Globus pallidus (tissue), 1 donor: ENCODE measurements around the gene CCDC71.

Experiments
- DNase-seq: peaks from one replicate; pipeline ENCODE4 v3.0.0-alpha.2; 2015; ENCODE audit warnings: low spot score

CCDC71 gene

DNA sequence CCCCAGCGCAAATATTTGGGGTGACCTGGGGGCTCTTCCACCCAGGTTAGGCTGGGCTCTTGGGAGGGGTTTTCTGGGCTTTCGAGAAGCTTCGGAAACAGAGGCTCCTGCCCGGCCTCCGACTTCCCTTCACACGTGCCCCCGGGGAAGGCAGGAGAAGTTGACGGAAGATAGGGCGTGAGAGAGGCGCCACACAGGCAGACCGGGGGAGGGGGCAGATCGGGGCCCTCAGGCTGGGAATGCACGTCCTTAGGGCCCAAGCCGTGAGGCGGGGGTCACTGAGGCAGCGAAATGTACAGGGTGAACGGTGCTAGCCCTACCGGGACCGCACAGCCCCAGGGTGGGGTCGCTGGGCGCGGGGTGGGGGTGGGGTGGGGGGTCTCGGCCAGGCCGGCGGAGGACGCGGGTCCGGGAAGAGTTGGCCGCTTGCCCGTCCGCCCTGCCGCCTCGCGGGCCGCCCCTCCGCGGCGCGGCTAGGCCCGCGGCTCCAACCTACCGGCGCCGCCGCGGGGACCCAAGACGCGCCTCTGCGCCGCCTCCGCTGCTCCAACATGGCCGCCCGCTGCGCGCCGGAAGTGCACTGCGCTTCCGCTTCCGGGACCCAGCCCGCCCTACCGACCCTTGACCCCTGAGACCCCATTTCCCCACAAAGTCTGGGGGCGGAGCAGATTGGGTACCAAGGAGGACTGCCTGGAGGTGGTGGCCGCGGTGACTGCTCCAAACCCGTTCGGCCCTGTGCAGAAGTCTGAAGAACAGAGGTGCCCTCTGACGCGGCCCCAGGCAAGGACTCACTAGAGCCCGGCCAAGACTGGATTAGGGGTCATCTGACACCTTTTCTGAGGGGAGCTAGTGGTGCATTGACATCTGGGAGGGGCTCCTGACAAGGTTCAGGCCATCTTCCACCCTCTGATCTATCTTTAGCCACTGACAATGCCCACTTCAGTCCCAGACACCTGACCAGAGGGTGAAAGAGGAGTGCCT, at the start of gene CCDC71:
Gene CCDC71, minus strand, starts transcription at position 561 of the 981 bp plus-strand sequence. CDS start 2,123 bp downstream, outside the sequence.
- peak; percentile 45 for DNase-seq

DNA sequence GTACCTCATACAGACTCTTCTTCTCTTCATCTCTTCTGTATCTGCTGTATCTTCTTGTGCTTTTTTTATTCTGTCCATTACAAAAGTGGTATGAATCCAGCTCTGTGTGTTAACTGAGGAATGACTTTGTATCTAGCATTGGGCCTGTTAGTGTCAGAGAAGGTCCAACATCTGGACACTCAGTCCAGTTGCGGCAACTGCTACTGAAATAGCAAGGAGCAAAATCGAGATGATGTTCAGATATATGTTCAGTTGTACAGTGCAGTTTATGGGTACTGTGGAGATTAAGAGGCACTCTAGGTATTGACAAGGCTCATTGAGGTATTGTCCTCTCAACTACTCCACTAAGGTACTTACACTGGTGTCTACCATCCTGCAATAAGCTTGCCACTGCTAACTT, 47.9 kb upstream of the CCDC71 start:
- no peak for DNase-seq

GRCh38 chr3:49213541-49213943, 47.4 kb upstream of the CCDC71 start:
- DNase-seq, result no peak

- no peak for DNase-seq
These were observed 33.8 kb upstream of the CCDC71 start for GRCh38 chr3:49199900-49200281.

GRCh38 chr3:49199239-49199899, 33.2 kb upstream of the CCDC71 start:
- DNase-seq, result peak; percentile 23

DNA sequence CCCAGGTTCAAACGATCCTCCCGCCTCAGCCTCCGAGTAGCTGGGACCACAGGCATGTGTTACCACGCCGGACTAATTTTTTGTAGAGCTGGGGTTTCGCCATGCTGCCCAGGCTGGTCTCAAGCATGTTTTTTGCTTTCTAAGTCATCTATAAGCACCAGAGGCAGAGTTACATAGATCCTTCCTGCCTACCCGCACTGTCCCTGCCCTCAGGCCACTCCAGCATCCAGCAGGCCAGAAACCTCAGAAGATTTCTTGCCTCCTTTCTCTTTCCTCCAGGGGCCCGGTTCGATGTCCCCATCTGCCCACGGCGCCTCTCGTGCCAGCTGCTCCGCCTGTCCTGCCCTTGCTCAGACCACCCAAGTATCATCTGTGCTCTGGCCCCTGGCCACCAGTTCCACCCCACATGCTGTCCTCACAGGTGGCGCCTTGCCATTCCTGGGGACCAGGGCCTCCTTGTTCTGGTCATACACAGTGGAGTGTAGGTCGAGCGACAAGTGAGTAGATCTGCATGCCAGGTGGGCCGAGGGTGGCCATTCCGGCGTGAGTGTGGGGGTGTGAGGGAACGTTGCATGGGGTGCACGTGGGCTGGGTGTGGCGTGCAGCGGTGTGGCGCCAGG, 32.6 kb upstream of the CCDC71 start:
- no peak for DNase-seq

DNA sequence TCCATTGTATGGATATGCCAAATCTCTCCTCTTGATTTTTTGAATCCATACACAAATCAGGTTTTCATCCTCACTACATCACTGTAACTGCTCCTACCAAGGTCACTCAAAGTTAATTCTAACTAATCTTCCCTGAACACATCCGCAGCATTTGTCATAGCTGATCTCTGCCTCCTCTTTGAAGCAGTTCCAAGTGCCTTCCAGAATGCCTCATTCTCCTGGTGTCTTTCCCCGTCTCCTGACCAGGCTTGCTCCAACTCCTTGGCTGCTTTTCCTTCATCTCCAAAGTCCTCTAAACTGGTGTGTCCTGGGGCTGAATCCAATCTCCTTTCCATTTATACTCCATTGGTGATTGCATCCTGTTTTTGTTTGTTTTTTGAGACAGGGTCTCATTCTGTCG, 32.0 kb upstream of the CCDC71 start:
- no peak for DNase-seq

DNA sequence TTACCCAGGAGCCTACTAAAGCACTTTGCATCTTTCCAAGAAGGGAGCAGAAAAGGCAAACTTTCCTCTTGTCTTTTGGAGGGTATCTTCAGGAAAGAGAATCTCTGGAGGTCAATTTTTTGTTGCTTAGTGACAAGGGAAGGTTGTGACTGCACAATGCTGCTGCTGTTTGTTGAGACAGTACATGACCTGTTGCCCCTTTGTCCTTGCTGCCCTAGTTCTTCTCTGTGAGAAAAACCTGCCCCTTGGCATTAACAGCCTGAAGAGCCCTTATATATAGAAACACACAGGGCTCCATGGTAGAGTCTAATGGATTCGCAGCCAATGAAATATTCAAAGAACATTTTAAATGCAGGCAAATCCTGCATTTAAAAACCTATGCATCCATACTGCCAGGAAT, 25.6 kb upstream of the CCDC71 start:
- DNase-seq, result no peak

- no peak for DNase-seq
These were observed 17.7 kb upstream of the CCDC71 start for GRCh38 chr3:49183873-49184272.

DNA sequence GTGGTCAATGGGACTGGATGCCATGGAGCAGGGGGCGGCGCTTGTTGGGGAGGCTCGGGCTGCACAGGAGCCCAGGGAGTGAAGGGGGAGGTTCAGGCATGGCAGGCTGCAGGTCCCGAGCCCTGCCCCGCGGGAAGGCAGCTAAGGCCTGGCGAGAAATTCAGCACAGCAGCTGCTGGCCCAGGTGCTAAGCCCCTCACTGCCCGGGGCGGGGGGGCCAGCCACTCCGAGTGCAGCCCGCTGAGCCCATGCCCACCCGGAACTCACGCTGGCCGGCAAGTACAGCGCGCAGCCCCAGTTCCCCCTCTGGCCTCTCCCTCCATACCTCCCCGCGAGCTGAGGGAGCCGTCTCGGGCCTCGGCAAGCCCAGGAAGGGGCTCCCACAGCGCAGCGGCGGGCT, 16.6 kb upstream of the CCDC71 start:
- no peak for DNase-seq

- DNase-seq, result no peak
These were observed 15.2 kb upstream of the CCDC71 start for GRCh38 chr3:49181351-49181750.

DNA sequence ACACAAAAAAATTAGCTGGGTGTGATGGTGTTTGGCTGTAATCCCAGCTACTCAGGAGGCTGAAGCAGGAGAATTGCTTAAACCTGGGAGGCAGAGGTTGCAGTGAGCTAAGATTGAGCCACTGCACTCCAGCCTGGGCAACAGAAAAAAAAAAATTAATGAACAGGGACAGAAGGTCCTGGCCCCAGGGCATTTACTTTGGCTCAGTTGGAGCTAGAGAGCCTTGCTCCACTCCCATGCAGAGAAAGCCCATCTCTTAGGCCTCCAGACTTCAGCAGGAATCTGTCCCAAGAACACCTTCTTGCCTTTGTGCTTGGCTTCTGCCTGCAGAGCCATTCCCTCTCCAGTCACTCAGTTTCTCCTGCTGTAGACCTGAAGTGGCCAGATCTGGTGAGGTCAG, 14.0 kb upstream of the CCDC71 start:
- no peak for DNase-seq

- no peak for DNase-seq
These were observed 10.9 kb upstream of the CCDC71 start for GRCh38 chr3:49177073-49177472.

DNA sequence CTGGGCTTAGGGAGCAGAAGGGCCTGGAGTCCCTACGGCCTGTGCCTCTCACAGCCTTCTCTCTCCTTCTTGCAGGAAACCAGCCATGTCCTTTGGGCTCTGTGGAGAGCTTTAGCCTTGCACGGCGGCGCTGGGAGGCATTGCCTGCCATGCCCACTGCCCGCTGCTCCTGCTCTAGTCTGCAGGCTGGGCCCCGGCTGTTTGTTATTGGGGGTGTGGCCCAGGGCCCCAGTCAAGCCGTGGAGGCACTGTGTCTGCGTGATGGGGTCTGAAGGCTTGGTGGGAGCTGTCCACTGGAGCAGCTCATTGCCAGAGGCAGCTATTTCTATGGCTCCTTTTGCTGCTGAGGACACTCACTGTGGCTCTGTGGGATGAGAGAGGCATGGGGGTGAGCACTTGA, 9.4 kb upstream of the CCDC71 start:
- no peak for DNase-seq

DNA sequence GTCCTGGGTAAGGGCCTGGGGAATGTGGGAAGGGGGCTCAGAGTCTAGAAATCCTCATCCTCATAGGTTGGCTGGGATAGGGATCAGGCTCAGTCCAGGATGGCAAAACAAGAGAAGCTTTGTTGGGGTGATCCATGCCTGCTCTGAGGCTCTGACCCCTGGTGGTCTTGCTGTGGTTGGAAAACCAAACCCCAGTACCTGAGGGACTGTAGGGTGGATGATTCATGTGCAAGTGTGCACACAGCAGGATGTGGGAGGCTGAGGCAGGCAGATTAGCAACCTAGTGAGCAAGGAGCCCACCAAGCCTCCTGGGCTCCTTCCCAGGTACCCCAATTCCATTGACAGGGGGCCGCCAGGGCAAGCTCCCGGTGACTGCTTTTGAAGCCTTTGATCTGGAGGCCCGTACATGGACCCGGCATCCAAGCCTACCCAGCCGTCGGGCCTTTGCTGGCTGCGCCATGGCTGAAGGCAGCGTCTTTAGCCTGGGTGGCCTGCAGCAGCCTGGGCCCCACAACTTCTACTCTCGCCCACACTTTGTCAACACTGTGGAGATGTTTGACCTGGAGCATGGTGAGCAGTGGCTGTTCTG, 8.4 kb upstream of the CCDC71 start:
- DNase-seq, result no peak

- no peak for DNase-seq
These were observed 7.7 kb upstream of the CCDC71 start for GRCh38 chr3:49173792-49174170.

GRCh38 chr3:49173116-49173791, 7.1 kb upstream of the CCDC71 start:
- DNase-seq, result no peak

DNA sequence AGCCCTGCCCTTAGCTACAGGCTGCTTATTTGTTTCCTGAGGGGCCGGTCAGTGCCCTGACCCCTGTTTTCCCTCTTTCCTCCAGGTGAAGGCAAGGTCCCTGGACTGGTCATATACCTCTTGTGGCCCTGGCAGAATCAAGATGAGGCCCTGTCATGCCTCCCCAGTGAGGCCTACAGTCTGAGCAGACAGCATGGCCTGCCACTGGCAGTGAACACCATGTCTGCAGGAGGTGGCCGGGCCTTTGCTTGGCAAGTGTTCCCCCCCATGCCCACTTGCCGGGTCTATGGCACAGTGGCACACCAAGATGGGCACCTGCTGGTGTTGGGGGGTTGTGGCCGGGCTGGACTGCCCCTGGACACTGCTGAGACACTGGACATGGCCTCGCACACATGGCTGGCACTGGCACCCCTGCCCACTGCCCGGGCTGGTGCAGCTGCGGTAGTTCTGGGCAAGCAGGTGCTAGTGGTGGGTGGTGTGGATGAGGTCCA, 6.5 kb upstream of the CCDC71 start:
- DNase-seq, result no peak

DNA sequence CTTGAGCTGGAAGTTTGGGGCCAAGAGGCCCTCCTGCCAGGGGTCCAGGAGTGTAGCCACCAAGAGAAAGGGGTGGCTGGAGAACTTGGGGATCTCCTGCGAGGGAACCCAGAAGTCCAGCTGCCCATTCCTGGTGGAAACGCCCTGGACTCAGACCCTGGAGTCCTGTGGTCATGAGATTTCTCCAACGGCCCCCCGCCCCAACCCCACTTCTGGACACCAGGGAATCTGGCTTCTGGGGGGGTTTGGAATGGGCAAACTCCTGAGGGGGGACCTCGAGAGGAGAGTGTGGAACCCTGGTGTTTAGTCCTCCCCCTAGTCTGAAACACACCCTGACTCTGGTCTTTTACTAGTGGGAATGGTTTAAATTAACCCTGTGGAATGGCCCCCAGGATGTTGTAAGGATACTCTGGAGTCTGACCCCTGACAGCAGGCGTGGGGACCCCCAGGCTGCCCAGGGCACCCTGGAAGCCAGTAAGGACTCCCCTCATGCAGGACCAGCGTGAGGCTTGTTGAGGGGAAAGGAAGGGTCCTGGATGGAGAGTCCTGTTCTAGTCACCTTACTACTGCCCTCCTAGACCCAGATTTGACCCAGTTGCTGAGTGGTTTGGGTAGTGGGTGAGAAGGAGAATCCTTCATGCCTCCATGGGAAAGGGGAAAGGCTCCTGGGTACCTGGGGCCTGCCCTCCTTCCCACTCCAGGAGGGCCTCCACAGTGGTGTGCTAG, 5.8 kb upstream of the CCDC71 start:
- DNase-seq, result no peak

DNA sequence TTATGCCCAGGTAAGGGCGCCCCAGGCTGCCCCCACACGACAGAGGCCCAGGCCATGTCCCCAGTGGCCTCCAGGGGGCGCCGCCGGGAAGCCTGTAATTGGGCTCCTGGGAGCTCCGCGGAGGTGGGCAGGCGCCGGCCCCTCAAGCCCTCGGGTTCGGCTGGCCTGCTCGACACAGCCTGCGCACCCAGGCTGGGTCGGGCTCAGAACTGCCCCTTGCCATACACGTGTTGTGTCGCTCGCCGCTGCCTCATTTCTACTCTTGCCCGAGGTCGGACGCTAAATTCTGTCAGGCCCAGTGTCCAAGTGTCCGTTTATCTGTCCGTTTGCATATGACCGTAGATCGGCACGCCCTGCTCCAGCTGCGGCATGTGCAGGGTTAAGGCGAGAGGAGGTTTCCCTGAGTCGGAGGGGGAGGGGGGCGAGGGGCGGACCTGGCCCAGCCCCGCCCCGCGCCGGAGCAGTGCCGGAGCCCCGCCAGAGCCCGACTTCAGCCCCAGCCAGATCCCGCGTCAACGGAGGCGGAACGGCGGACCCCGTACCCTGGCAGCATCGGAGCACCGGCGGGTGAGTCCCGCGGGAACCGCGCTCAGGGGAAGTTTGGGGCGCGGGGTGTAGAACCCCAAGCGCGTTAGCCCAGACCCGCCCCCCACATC, 5.1 kb upstream of the CCDC71 start, which contains the start of gene KLHDC8B:
Gene KLHDC8B, plus strand, starts transcription at position 480 of the 656 bp plus-strand sequence. CDS start 1,172 bp downstream, outside the sequence.
- peak; percentile 37 for DNase-seq
